DOHH2 (cell line): ENCODE data around the gene MYH11.

Experiments used
- H3F3A ChIP-seq: fragments of 200-600 bp; sonication (generic), shearing (Covaris generic); 2 replicates; pipeline ENCODE4 v1.6.0; 2016; ENCODE audit warnings: antibody characterized with exemption, mild to moderate bottlenecking; ENCODE audit not compliant: control insufficient read depth, insufficient read depth
- H3K27ac ChIP-seq: fragments of 200-600 bp; sonication (generic); 2 replicates; pipeline ENCODE4 v1.5.1; 2014; ENCODE audit warnings: low read depth, mild to moderate bottlenecking, low read length, moderate library complexity
- H3K27me3 ChIP-seq: fragments of 200-600 bp; sonication (generic); 2 replicates; pipeline ENCODE4 v1.6.1; 2014; ENCODE audit warnings: mild to moderate bottlenecking, low read length, mixed read lengths; ENCODE audit not compliant: control insufficient read depth
- H3K36me3 ChIP-seq: fragments of 200-600 bp; sonication (generic); 2 replicates; pipeline ENCODE4 v1.6.1; 2014; ENCODE audit warnings: mild to moderate bottlenecking, low read length, moderate library complexity, mixed read lengths; ENCODE audit not compliant: control insufficient read depth
- H3K4me1 ChIP-seq: fragments of 200-600 bp; sonication (generic); 2 replicates; pipeline ENCODE4 v1.6.1; 2014; ENCODE audit warnings: mild to moderate bottlenecking, low read length, mixed read lengths; ENCODE audit not compliant: control insufficient read depth
- H3K4me2 ChIP-seq: fragments of 200-600 bp; sonication (generic); 2 replicates; pipeline ENCODE4 v1.6.0; 2014; ENCODE audit warnings: mild to moderate bottlenecking, low read length, moderate library complexity
- H3K4me3 ChIP-seq: fragments of 200-600 bp; sonication (generic); 2 replicates; pipeline ENCODE4 v1.5.1; 2014; ENCODE audit warnings: mild to moderate bottlenecking, low read length, mixed read lengths
- H3K79me2 ChIP-seq: fragments of 200-600 bp; sonication (generic); 2 replicates; pipeline ENCODE4 v1.6.1; 2014; ENCODE audit warnings: mild to moderate bottlenecking, low read length, mixed read lengths; ENCODE audit not compliant: control insufficient read depth
- H3K9me2 ChIP-seq: fragments of 200-600 bp; sonication (generic); replicated peaks from 2 replicates; pipeline ENCODE4 v1.6.1; 2014; ENCODE audit warnings: mild to moderate bottlenecking, low read length, mixed read lengths; ENCODE audit not compliant: control insufficient read depth
- H3K9me3 ChIP-seq: fragments of 200-600 bp; sonication (generic); 2 replicates; pipeline ENCODE4 v1.6.1; 2014; ENCODE audit warnings: antibody characterized with exemption, low read length, mixed read lengths; ENCODE audit not compliant: control insufficient read depth, insufficient read depth
- H4K20me1 ChIP-seq: fragments of 200-600 bp; sonication (generic); 2 replicates; pipeline ENCODE4 v1.6.0; 2014; ENCODE audit warnings: low read depth, mild to moderate bottlenecking, antibody characterized with exemption, low read length, moderate library complexity; ENCODE audit not compliant: control insufficient read depth, insufficient read depth
- EZH2phosphoT487 ChIP-seq: fragments of 200-600 bp; sonication (generic); IDR thresholded peaks from 2 replicates; pipeline ENCODE4 v1.6.1; 2017; ENCODE audit warnings: borderline replicate concordance, mild to moderate bottlenecking, antibody characterized with exemption, low read length, moderate library complexity, mixed read lengths
- TF ChIP-seq, protein P1 (sequence below): fragments of 200-600 bp; sonication (generic); IDR thresholded peaks from one replicate; pipeline ENCODE4 v1.5.1; 2014; ENCODE audit warnings: antibody characterized with exemption, mild to moderate bottlenecking, low read depth, low read length; ENCODE audit not compliant: poor library complexity, severe bottlenecking

Gene MYH11

DNA sequence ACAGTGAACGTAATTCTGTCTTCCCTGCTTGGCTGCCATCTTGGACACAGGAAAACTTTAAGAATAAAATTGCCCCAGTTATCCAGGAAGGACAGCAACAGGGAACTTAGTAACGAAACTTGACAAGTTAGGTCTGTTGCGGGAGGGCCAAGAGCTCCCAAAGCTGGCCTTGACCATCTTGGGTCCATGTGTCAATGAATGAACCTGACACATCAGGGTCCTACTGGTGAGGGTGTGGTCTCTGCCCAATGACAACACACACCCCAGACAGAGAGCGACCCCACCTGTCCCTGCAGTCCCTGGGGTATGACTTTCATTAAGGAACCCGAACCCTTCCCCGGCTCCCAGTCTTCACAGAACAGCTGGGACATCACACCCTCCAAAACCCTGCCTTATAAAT, 110.5 kb downstream of the MYH11 start:
- Histone ChIP-seq H3K4me3 (no peak overlapping the region), H3K9me2 (no peaks in the 10 kb centered on the region), H3K4me1 (peaks cover 7% of the 10 kb centered on the region), H3K36me3 (no peaks in the 10 kb centered on the region), H3K27me3 (peaks cover 4% of the 10 kb centered on the region), H3K79me2 (no peaks in the 10 kb centered on the region), H3K9me3 (no peaks in the 10 kb centered on the region), H3K27ac (no peak overlapping the region), H4K20me1 (no peaks in the 10 kb centered on the region), H3F3A (no peaks in the 10 kb centered on the region), H3K4me2 (no peak overlapping the region)
- TF ChIP-seq, protein P1, sequence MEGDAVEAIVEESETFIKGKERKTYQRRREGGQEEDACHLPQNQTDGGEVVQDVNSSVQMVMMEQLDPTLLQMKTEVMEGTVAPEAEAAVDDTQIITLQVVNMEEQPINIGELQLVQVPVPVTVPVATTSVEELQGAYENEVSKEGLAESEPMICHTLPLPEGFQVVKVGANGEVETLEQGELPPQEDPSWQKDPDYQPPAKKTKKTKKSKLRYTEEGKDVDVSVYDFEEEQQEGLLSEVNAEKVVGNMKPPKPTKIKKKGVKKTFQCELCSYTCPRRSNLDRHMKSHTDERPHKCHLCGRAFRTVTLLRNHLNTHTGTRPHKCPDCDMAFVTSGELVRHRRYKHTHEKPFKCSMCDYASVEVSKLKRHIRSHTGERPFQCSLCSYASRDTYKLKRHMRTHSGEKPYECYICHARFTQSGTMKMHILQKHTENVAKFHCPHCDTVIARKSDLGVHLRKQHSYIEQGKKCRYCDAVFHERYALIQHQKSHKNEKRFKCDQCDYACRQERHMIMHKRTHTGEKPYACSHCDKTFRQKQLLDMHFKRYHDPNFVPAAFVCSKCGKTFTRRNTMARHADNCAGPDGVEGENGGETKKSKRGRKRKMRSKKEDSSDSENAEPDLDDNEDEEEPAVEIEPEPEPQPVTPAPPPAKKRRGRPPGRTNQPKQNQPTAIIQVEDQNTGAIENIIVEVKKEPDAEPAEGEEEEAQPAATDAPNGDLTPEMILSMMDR, result no peak
- TF ChIP-seq EZH2phosphoT487, result no peak

DNA sequence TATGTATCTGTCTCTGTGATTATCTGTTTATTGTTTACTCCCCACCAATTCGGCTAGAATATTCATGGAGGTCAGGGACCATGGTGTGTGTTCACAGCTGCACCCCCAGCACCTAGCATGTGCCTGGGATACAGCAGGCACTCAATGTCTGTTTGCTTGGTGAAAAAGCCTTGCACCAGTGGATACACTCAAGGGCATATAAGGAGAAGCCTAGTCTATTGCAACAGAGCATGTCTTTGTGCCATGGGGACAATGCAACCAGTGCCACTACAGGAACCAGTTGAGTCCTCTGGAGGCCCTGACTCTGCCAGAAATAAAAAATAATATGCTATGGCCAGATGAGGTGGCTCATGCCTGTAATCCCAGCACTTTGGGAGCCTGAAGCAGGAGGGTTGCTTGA, 113.2 kb downstream of the MYH11 start:
- no peaks in the 10 kb centered on the region for H3K9me2 ChIP-seq
- H3K4me2 ChIP-seq, result no peak overlapping the region
- H3K79me2 ChIP-seq, result no peaks in the 10 kb centered on the region
- no peak overlapping the region for H3K4me3 ChIP-seq
- no peak overlapping the region for H3K27ac ChIP-seq
- TF ChIP-seq, protein P1, result no peak
- TF ChIP-seq EZH2phosphoT487, result no peak
- peaks cover 4% of the 10 kb centered on the region for H3K27me3 ChIP-seq
- no peaks in the 10 kb centered on the region for H4K20me1 ChIP-seq
- H3F3A ChIP-seq, result no peaks in the 10 kb centered on the region
- H3K36me3 ChIP-seq, result no peaks in the 10 kb centered on the region
- H3K9me3 ChIP-seq, result no peaks in the 10 kb centered on the region
- peaks cover 11% of the 10 kb centered on the region for H3K4me1 ChIP-seq

DNA sequence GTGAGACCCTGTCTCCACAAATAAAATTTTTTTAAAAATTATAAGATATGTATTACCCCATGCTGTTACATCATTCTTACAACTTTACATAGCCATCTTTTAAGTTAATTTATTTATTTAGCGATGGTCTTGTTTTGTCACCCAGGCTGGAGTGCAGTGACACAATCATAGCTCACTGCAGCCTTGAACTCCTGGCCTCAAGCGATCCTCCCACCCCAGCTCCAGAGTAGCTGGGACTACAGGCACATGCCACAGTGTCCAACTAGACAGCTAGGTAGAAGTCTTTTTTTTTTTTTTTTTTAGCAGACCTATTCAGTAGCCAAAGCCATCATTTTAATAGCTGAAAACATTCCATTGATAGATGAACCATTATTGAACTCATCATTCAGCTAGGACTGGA, 114.1 kb downstream of the MYH11 start:
- H3K4me1 ChIP-seq, result peaks cover 11% of the 10 kb centered on the region
- H4K20me1 ChIP-seq, result no peaks in the 10 kb centered on the region

More for the DNA sequence above, 114.1 kb downstream of the MYH11 start:
- no peak overlapping the region for H3K27ac ChIP-seq
- TF ChIP-seq, protein P1, result no peak
- no peak overlapping the region for H3K4me2 ChIP-seq
- H3K27me3 ChIP-seq, result peaks cover 4% of the 10 kb centered on the region
- H3K4me3 ChIP-seq, result no peak overlapping the region
- H3K79me2 ChIP-seq, result no peaks in the 10 kb centered on the region
- no peaks in the 10 kb centered on the region for H3F3A ChIP-seq
- H3K9me3 ChIP-seq, result no peaks in the 10 kb centered on the region
- no peaks in the 10 kb centered on the region for H3K9me2 ChIP-seq
- H3K36me3 ChIP-seq, result no peaks in the 10 kb centered on the region
